Endothelial cell of umbilical vein (primary cell): ENCODE data around the gene ETFDH. TPM values are rescaled to one million over a fixed set of nuclear protein-coding genes. Genes with fewer than 3 reads are reported as not detected.
"Not testable (repeated sequence)": the region's sequence is repeated elsewhere in the genome, so short reads cannot be mapped to it uniquely, and the experiment has no call there.

ENCODE experiments used
- BruUV-seq: library from RNA; stranded (reverse); fragments of 400-500 nt; replicated peaks from 2 replicates; lab custom pipeline; 2021; lab: Mats Ljungman, UMichigan
- CTCF ChIA-PET: fragments of 300-600, 350-600 bp; sonication (Branson Sonifier 250); formaldehyde crosslinking; loops from one replicate; lab custom pipeline; 2021; ENCODE audit warnings: antibody characterized with exemption, inconsistent platforms; lab: Charles Lee
- POLR2A ChIA-PET: fragments of 300-600, 350-600 bp; sonication (Branson Sonifier 250); formaldehyde crosslinking; loops from one replicate; lab custom pipeline; 2021; ENCODE audit warnings: antibody characterized with exemption, inconsistent platforms; lab: Charles Lee
- DNase-seq: peaks from one replicate; pipeline ENCODE4 v3.0.0-alpha.2; 2011; ENCODE audit warnings: low read depth, low spot score
- FAIRE-seq: peaks from 2 replicates; lab custom pipeline; 2011; peaks lifted over from hg19 to GRCh38; lab: Jason Lieb, UNC
- H2AFZ ChIP-seq: 2 replicates; pipeline ENCODE4 v1.6.0; 2012; ENCODE audit warnings: low read depth, low read length, control low read depth, inconsistent platforms
- H3K27ac ChIP-seq: 2 replicates; pipeline ENCODE4 v1.5.1; 2011; ENCODE audit warnings: low read depth, mild to moderate bottlenecking, control low read depth, low read length, moderate library complexity; ENCODE audit not compliant: insufficient read depth
- H3K27me3 ChIP-seq, 2 experiments: 2 replicates each; pipeline versions ENCODE4 v1.6.0 to v1.6.1; 2011; ENCODE audit warnings: low read length in 2 of 2, mixed read lengths in 1 of 2; ENCODE audit not compliant: control insufficient read depth in 2 of 2, insufficient read depth in 2 of 2
- H3K36me3 ChIP-seq, 2 experiments: 2 replicates in 1 of 2; 3 replicates in 1 of 2; pipeline ENCODE4 v1.5.1; 2011; ENCODE audit warnings: low read length in 2 of 2, mild to moderate bottlenecking in 1 of 2, moderate library complexity in 1 of 2; ENCODE audit not compliant: control insufficient read depth in 2 of 2, insufficient read depth in 2 of 2; ENCODE audit errors: extremely low read depth in 1 of 2
- H3K4me1 ChIP-seq: 3 replicates; pipeline ENCODE4 v1.5.1; 2011; ENCODE audit warnings: mild to moderate bottlenecking, low read length; ENCODE audit not compliant: control insufficient read depth, insufficient read depth; ENCODE audit errors: extremely low read depth
- H3K4me2 ChIP-seq: 2 replicates; pipeline ENCODE4 v1.6.1; 2011; ENCODE audit warnings: low read length, control low read depth, mixed read lengths; ENCODE audit not compliant: insufficient read depth
- H3K4me3 ChIP-seq, 3 experiments: fragments of 200-600 bp in 1 of 3; sonication (generic), shearing (Covaris generic) in 1 of 3; replicated peaks in 1 of 3; 2 replicates each; pipeline ENCODE4 v1.5.1; 2011 to 2016; ENCODE audit warnings: control low read depth in 3 of 3, low read length in 3 of 3, mild to moderate bottlenecking in 2 of 3, inconsistent platforms in 1 of 3, low read depth in 1 of 3, moderate library complexity in 1 of 3; ENCODE audit not compliant: insufficient read depth in 1 of 3
- H3K79me2 ChIP-seq: 2 replicates; pipeline ENCODE4 v1.6.0; 2012; ENCODE audit warnings: low read length, inconsistent platforms; ENCODE audit not compliant: control insufficient read depth, insufficient read depth
- H3K9ac ChIP-seq: replicated peaks from 2 replicates; pipeline ENCODE3; 2011; ENCODE audit warnings: low read length, control low read depth; ENCODE audit not compliant: insufficient read depth; ENCODE audit errors: extremely low read depth
- H3K9me1 ChIP-seq: replicated peaks from 3 replicates; pipeline ENCODE4 v1.6.0; 2011; ENCODE audit warnings: mild to moderate bottlenecking, low read length; ENCODE audit not compliant: control insufficient read depth, insufficient read depth; ENCODE audit errors: extremely low read depth
- H3K9me3 ChIP-seq: replicated peaks from 2 replicates; pipeline ENCODE4 v1.5.1; 2012; ENCODE audit warnings: low read length, inconsistent platforms; ENCODE audit not compliant: control insufficient read depth, insufficient read depth
- H4K20me1 ChIP-seq: replicated peaks from 2 replicates; pipeline ENCODE3; 2011; ENCODE audit warnings: mild to moderate bottlenecking, low read length; ENCODE audit not compliant: control insufficient read depth, insufficient read depth; ENCODE audit errors: extremely low read depth
- GATA2 ChIP-seq: IDR thresholded peaks from 2 replicates; pipeline ENCODE4 v1.7.0; 2011; ENCODE audit warnings: low read depth, mild to moderate bottlenecking, moderate library complexity, mixed read lengths, low read length; ENCODE audit not compliant: insufficient read length, insufficient read depth
- POLR2AphosphoS5 ChIP-seq: IDR thresholded peaks from 2 replicates; pipeline ENCODE4 v1.6.1; 2012; ENCODE audit warnings: low read depth, mild to moderate bottlenecking, control low read depth, low read length, moderate library complexity; ENCODE audit not compliant: insufficient read depth
- dilution Hi-C: fragments of 300-500 bp; cut with MboI; formaldehyde crosslinking; loops from one replicate; pipeline ENCODE4 v1.15.0; 2019; ENCODE audit warnings: low sequenced_read_pairs; ENCODE audit not compliant: extremely low pct_ligation_motif_present
- intact Hi-C: fragments of 100-400 bp; cut with micrococcal nuclease; formaldehyde crosslinking; loops from one replicate; pipeline ENCODE4 v1.10.0; 2022
- polyA plus RNA-seq, 4 experiments: library from polyadenylated mRNA; depleted of rRNA in 3 of 4; stranded (reverse) in 3 of 4; unstranded in 1 of 4; fragments of >200 nt; gene quantifications; 2 replicates each; pipeline versions ENCODE4 v1.2.1 to v1.2.3, GENCODE V29; 2011 to 2012; ENCODE audit warnings: missing spikeins in 1 of 4
- total RNA-seq: library from RNA; stranded (reverse); gene quantifications from 2 replicates; pipeline ENCODE4 v1.2.3, GENCODE V29; 2021

The ETFDH gene
- total and polyA plus RNA-seq, 2 donors (not counting 3 experiments of a cell fraction or from before 2014, with no cell fraction given), result 17.3 to 22.3 TPM

DNA sequence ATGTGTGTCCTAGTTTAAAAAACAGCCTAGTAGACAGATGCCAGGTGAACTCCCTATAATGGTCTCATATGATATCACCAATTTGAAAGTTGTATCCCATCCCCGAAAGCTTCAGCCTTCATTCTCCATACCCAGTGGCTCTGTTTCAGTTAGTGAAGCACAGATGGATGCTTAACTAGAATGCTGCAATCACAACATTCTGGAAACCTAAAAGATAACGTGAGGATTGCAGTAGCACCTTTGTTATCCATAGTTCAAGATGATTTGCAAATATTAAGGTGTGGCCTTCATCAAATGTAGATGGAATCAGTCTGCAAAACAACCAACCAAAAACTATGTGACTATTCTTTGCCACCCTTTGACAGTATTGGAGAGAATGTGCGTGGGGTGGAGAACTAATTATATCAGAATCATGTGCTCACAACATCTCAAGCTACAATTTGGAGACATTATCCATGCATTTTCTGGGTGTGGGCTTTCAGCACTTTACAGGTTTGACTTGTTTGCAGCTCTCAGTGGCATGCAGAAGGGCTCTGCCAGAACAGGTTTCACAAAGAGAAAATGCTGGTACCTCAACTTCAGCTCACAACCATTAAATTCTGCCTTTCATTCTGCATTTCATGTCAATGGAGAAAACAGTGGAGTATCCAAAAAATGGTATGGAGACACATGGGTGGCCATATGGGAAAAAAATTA, 69.4 kb downstream of the ETFDH start:
- no peaks in the 10 kb centered on the region for H3K9me3 ChIP-seq
- dilution Hi-C loops, result no loop called here
- no peak overlapping the region for H3K4me2 ChIP-seq
- no peaks in the 10 kb centered on the region for H3K4me1 ChIP-seq
- no peaks in the 10 kb centered on the region for H3K36me3 ChIP-seq
- TF ChIP-seq POLR2AphosphoS5 (no peak), GATA2 (no peak)
- BruUV-seq, result no TSS peak
- H3K79me2 ChIP-seq, result no peaks in the 10 kb centered on the region
- no peaks in the 10 kb centered on the region for H4K20me1 ChIP-seq
- peaks cover 0 to 6% of the 10 kb centered on the region in 2 experiments for H3K27me3 ChIP-seq
- H2AFZ ChIP-seq, result no peak overlapping the region
- no peak for DNase-seq
- ChIA-PET CTCF (no interaction called here), POLR2A (no interaction called here)
- no peak overlapping the region for H3K4me3 ChIP-seq
- no peak overlapping the region for H3K27ac ChIP-seq
- H3K9me1 ChIP-seq, result no peaks in the 10 kb centered on the region
- intact Hi-C loops, result no loop called here
- FAIRE-seq, result no peak
- H3K9ac ChIP-seq, result no peak overlapping the region

- dilution Hi-C loops, H3K4me1 ChIP-seq, H3K9me1 ChIP-seq, H2AFZ ChIP-seq, BruUV-seq, H3K4me3 ChIP-seq, H3K4me2 ChIP-seq, H4K20me1 ChIP-seq, H3K27me3 ChIP-seq, FAIRE-seq, POLR2A ChIA-PET, H3K9me3 ChIP-seq, H3K36me3 ChIP-seq, intact Hi-C loops, H3K27ac ChIP-seq, H3K9ac ChIP-seq, H3K79me2 ChIP-seq, DNase-seq, CTCF ChIA-PET: not testable (repeated sequence)
Measured at GRCh38 chr4:158746537-158746936, 74.4 kb downstream of the ETFDH start.
